ENCODE measurements around the gene IGSF9.

GRCh38 chr1:159985473-159985872, 40.1 kb upstream of the IGSF9 start:
- TF ChIP-seq CTCF (IDR thresholded peaks at IDR 0.05; ENCODE audit: low read length) = no peak
- TF ChIP-seq EZH2phosphoT487 (IDR thresholded peaks at IDR 0.05; ENCODE audit: low read length) = no peak
- no peak for TF ChIP-seq EZH2 (optimal IDR thresholded peaks at IDR 0.05; ENCODE audit: low read depth, low read length)

Data from MM.1S (cell line).